Cardiac muscle cell (in vitro differentiated cells and primary cell): Measurements from ENCODE around the gene UBC. TPM values are rescaled to one million over a fixed set of nuclear protein-coding genes. Genes with fewer than 3 reads are reported as not detected.
"Not testable (repeated sequence)": the region's sequence is repeated elsewhere in the genome, so short reads cannot be mapped to it uniquely, and the experiment has no call there.

Experiments used
- DNase-seq, 2 donors: peaks; one replicate each; pipeline versions ENCODE4 v3.0.0 to v3.0.0-alpha.2; 2010 to 2017; ENCODE audit warnings: low read depth in 1 of 2, low spot score in 1 of 2
- H3K27ac ChIP-seq: fragments of 200-600 bp; sonication (generic); 2 replicates; pipeline ENCODE4 v1.5.1; 2016
- H3K27me3 ChIP-seq: fragments of 200-600 bp; sonication (generic); 2 replicates; pipeline ENCODE4 v1.6.0; 2016; ENCODE audit warnings: control low read depth
- H3K36me3 ChIP-seq: fragments of 200-600 bp; sonication (generic); 2 replicates; pipeline ENCODE4 v1.5.1; 2016; ENCODE audit warnings: control low read depth
- H3K4me1 ChIP-seq: fragments of 200-600 bp; sonication (generic); 2 replicates; pipeline ENCODE4 v1.8.1; 2017; ENCODE audit warnings: low read depth, mild to moderate bottlenecking, mixed run types
- H3K4me3 ChIP-seq: fragments of 200-600 bp; sonication (generic); 2 replicates; pipeline ENCODE4 v1.5.1; 2016; ENCODE audit warnings: mild to moderate bottlenecking
- H3K9me3 ChIP-seq: fragments of 200-600 bp; sonication (generic); 2 replicates; pipeline ENCODE4 v1.5.1; 2017; ENCODE audit warnings: low read depth, mild to moderate bottlenecking, control low read depth
- polyA plus RNA-seq: library from polyadenylated mRNA; unstranded; fragments of >200 nt; fragmentation: Nextera tagmentation; extraction: Ambion mirVana; gene quantifications from 2 replicates; pipeline ENCODE4 v1.2.1, GENCODE V29; 2016
- total RNA-seq: library from RNA; depleted of rRNA; stranded (reverse); fragments of >200 nt; gene quantifications from 2 replicates; pipeline ENCODE4 v1.2.3, GENCODE V29; 2016
- TF ChIP-seq, protein P1 (sequence below): IDR thresholded peaks from 2 replicates; pipeline ENCODE4 v1.5.1; 2012; ENCODE audit warnings: low read depth, mild to moderate bottlenecking, low read length

Gene UBC
- total and polyA plus RNA-seq, 2 experiments from 2014 or later = 897 to 1,139 TPM

GRCh38 chr12:124884587-124885438 lies 29.6 kb downstream of the UBC start:
- Histone ChIP-seq H3K27me3 (no peaks in the 10 kb centered on the region), H3K4me3 (no peak overlapping the region), H3K27ac (no peak overlapping the region), H3K36me3 (no peaks in the 10 kb centered on the region), H3K4me1 (no peaks in the 10 kb centered on the region), H3K9me3 (no peaks in the 10 kb centered on the region)
- TF ChIP-seq, protein P1, sequence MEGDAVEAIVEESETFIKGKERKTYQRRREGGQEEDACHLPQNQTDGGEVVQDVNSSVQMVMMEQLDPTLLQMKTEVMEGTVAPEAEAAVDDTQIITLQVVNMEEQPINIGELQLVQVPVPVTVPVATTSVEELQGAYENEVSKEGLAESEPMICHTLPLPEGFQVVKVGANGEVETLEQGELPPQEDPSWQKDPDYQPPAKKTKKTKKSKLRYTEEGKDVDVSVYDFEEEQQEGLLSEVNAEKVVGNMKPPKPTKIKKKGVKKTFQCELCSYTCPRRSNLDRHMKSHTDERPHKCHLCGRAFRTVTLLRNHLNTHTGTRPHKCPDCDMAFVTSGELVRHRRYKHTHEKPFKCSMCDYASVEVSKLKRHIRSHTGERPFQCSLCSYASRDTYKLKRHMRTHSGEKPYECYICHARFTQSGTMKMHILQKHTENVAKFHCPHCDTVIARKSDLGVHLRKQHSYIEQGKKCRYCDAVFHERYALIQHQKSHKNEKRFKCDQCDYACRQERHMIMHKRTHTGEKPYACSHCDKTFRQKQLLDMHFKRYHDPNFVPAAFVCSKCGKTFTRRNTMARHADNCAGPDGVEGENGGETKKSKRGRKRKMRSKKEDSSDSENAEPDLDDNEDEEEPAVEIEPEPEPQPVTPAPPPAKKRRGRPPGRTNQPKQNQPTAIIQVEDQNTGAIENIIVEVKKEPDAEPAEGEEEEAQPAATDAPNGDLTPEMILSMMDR = no peak
- no peak for DNase-seq

DNA sequence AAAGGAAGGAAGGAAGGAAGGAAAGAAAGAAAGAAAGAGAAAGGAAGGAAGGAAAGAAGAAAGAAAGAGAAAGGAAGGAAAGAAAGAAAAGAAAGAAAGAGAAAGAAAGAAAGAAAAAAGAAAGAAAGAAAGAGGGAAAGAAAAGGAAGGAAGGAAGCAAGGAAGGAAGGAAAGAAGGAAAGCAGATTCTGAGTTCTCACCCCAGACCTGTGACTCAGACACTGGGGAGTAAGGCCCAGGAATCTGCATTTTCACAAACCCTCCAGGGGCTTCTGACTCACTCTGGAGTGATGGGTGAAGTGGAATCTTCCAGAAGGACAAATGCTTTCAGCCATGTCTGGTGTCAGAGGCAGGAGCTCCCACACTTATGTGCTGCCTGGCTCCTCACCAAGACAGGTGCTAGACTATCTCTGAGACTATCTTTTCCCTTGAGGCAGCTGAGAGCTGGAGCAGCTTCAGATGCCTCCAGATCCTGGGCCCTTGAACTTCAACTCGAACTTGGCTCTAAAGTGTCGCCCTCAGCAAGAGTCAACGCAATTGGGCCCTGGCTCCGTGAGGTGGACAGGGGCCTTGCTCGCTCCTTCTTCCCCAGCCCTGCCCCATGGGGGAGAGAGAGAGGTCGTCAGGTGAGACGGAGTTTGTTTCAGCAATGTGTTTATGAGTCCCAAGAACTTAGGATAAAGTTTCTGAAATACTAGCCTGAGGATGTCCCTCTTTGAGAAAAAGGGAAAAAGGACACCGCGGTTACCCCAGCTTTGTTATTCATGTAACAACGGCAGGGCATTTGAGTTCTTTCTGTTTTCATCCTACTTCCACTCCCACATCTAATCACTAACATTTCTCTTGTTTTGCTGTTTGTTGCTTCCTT lies 31.0 kb downstream of the UBC start:
- TF ChIP-seq, protein P1 = no peak
- Histone ChIP-seq H3K4me1 (no peaks in the 10 kb centered on the region), H3K9me3 (no peaks in the 10 kb centered on the region), H3K36me3 (no peaks in the 10 kb centered on the region), H3K4me3 (no peak overlapping the region), H3K27ac (no peak overlapping the region), H3K27me3 (no peaks in the 10 kb centered on the region)
- DNase-seq = no peak

DNA sequence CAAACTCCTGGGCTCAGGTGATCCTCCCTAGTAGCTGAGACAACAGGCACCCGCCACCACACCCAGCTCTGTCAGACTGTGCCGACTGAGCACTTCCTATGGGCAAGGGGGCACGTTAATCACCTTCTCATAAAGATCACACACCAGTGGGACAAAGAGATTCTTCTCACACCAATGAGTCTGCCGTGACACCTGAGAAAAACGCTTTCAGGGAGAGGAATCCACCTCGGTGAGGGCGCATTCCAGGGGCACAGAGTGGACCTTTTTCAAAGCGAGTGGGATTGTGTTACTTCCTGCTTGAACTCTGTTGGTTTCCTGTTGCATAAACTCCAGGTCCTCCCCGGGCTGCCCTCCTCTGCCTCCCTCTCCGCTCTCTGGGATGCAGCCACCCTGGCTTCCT lies 33.3 kb downstream of the UBC start:
- TF ChIP-seq, protein P1 = no peak
- Histone ChIP-seq H3K4me1 (no peaks in the 10 kb centered on the region), H3K36me3 (no peaks in the 10 kb centered on the region), H3K9me3 (no peaks in the 10 kb centered on the region), H3K27me3 (no peaks in the 10 kb centered on the region), H3K4me3 (no peak overlapping the region), H3K27ac (no peak overlapping the region)
- peak in 1 of 2 donors; percentile 24 for DNase-seq

DNA sequence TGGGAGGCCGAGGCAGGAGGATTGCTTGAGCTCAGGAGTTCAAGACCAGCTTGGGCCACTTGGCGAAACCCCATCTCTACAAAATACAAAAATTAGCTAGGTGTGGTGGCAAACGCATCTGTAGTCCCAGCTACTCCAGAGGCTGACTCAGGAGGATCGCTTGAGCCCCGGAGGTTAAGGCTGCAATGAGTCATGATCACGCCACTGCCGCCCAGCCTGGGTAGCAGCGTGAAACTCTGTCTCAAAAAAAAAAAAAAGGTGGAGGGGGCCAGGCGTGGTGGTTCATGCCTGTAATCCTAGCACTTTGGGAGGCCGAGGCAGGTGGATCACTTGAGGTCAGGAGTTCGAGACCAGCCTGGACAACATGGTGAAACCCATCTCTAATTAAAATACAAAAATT lies 34.1 kb downstream of the UBC start:
- H3K27me3 ChIP-seq, H3K9me3 ChIP-seq, H3K4me1 ChIP-seq, H3K36me3 ChIP-seq, H3K27ac ChIP-seq, DNase-seq, H3K4me3 ChIP-seq: not testable (repeated sequence)

GRCh38 chr12:124878795-124879516 lies 35.5 kb downstream of the UBC start:
- H3K4me3 ChIP-seq = no peak overlapping the region
- no peaks in the 10 kb centered on the region for H3K27me3 ChIP-seq
- no peaks in the 10 kb centered on the region for H3K9me3 ChIP-seq
- peaks cover 4% of the 10 kb centered on the region for H3K4me1 ChIP-seq
- no peaks in the 10 kb centered on the region for H3K36me3 ChIP-seq
- TF ChIP-seq, protein P1 = no peak
- no peak overlapping the region for H3K27ac ChIP-seq
- DNase-seq = no peak
